DMS79 treated with DMSO at 0.1 percent for 48 hours (cell line): ENCODE data around the gene IL12A.

Experiments used
- DNase-seq: peaks from one replicate; lab custom pipeline; 2025; lab: John Stamatoyannopoulos, UW

Gene IL12A

GRCh38 chr3:159989973-159990846, 1.6 kb downstream of the IL12A start:
- no peak for DNase-seq

- no peak for DNase-seq
Measured at GRCh38 chr3:159991591-159991990, 3.0 kb downstream of the IL12A start.

GRCh38 chr3:159992589-159992988, 4.0 kb downstream of the IL12A start:
- no peak for DNase-seq

DNA sequence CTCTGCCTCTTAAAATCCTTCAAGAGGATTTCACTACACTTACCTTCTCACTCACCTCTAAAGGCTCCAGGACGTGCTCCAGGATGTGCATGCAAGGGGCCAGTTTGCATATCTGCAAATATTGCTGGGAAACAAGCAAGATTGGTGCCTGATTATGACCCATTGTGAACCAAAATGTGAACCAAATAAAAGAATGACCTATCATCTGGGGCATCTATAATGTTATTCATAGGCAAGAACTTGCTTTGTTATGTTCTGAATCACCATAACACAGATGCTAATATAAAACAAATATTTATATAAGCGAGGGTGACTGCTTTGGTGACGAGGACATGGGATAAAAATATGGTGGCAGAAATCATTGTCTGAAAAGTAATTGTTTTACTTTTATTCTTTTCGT, 5.5 kb downstream of the IL12A start:
- peak; percentile 81 for DNase-seq

DNA sequence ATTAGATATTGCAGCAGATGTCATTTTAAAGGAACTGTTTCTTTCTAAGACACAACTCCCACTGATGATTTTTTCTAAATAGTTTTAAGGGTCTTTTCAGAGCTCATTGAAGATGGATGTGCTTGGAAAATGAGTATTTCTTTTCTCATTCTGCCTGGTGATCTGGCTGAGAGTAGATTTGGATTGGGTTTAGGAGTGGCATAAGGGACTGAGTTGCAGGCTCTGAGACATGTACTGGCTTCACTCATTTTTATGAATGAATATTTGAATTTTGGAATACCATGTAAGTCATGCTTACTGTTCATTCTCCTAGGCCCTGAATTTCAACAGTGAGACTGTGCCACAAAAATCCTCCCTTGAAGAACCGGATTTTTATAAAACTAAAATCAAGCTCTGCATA, 6.5 kb downstream of the IL12A start:
- DNase-seq = no peak

DNA sequence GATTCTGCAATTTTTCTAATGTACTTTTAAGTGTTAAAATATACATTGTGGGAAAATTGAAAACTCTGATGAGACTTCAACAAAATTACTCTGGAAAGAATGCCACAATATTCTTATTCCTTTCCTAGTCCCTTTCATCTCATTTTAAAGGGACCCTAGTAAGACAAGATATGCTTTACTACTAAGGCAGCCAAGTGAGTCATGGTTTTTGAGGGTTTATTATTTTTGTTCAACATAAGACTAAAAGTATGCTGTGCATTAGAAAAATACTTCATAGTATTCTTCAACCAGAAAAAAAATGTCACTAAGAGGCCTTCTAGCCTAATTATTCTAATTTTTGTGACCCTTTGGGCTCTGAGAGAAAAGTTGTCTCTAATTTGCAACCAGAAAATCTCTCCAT, 7.4 kb downstream of the IL12A start:
- DNase-seq = no peak

DNA sequence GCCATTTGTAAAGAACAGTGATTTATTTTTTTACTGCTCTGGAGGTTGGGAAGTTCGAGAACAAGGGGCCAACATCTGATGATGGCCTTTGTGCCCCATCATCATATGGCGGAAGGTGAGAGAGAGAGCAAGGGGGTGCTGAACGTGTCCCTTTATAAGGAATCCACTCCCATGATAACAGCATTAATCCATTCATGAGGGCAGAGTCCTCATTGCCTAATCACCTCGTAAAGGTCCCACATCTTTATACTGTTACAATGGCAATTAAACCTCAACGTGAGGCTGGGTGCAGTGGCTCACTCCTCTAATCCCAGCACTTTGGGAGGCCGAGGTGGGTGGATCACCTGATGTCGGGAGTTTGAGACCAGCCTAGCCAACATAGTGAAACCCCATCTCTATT, 8.3 kb downstream of the IL12A start:
- no peak for DNase-seq

DNA sequence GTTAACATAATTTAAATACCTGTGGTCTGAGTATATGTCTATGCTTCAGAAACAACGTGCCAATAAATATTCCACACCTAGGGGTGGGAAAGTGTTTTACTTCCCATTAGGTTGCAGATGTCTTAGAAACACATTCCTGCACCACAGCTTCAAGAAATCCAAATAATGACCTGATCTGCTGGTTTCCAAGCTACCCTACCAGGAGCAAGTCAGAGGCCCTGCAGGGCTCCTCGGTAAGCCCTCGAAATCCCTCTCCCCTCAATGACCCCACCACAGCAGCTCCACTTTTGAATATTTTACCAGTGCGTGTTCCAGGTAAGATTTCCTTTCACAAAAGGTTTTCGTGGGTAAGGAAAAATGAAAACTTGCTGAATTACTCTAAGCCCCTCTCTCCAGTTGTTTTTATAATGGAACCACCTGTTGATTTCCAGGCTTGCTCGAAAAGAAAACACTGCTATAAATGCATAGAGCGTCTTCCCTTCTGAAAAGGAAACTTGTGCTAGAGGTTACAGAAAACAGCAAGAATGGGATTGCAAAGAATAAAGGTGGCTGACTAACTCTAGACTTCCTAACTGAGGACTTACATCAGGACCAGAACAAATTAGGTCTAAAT, 12.6 kb downstream of the IL12A start:
- DNase-seq = no peak

DNA sequence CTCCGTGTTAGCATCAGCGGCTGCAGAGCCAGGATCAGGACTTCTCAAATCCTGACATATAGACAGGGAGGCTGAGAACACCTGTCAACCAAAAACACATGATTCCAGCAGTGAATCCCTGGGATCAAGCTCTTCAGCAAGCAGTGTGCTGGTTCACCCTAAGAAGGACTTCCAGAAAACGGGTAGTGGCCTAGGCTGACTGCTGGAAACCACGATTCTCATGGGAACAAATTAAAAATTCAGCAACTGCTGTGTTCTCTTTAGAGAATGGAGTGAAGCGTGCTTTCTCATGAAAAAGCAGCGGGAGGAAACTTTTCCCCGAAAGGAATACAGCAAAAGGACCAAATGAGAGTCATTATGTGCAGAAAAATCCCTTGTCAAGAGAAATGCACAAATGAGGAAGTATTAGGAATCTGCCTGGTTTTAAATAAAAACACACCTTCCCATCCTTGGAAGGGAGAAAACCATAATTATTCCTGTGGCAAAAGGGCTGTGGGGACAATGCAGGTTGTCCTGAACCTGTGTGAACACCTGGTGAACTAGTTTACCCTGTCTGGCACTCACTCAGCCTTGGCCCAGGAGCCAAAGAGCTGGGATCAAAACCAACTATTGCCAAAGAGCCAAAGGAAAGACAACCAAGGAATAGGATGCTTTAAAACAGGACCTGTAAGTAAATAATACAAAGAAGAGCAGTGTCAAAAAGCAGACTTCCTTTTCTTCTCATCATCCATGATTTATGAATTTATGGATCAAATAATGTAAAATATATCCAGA, 13.4 kb downstream of the IL12A start:
- DNase-seq = no peak

DNA sequence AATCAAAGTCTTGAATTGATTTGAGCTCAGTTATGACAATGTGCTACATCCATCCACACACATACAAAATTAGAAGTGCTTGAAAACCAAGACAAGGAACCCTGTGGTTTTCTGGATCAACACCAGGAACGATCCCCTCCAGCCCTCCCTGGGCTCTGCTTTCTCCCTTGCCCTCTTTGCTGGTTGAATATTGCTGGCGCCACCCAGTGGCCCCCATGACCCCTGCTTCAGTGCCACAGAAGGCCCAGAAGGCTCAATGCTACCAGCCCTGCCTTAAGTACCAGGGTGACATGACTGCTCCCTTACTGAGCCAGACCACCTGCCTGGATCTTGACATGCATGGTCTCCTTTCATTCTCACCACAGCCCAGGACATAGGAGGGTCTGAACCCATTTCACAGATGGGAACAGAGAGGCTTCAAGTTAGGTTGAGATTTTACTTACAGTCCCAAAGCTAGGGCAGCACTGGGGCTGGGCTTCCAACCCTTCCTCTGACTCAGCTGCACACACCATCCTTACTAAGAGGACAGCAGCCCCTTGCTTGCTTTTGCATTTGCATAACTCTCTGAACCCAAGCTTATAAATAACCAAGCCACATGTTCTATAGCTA, 15.0 kb downstream of the IL12A start:
- DNase-seq = peak; percentile 29

DNA sequence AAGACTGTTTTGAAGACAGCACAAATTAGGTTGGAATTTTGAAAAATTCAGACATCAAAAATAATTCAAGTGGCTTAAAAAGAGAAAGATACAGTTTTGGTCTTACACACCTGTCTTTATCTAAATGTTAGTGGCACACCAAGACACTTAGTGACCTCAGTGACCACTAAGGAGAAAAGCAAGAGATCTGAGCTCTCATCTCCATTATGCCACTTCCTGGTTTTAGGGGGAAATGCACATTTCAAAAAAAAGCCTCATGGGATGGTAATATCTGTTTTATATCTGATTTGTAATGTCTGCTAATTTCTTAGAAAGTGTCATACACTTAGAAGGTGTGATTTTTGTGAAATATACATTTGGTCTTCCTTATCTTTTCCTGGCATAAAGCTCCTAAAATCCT, 16.4 kb downstream of the IL12A start:
- DNase-seq = no peak

GRCh38 chr3:160006282-160007163, 17.9 kb downstream of the IL12A start:
- peak; percentile 70 for DNase-seq

DNA sequence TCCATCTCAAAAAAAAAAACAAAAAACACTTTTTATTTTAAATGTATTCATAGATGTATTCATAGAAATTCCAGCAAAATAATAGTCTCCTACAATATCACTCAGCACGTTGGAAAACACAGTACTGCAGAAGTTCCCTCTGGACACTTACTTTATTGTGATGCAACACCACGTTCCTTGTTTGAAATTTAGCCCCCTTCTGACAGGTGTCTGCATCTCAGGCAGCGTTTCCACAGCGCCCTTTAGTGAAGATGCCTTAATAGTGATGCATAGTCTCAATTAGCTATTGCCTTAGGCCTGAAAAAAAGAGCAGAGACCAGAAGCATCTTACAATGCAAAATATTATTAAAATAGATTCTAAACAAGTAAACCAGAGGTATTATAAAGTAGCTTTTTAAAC, 20.3 kb downstream of the IL12A start:
- no peak for DNase-seq

- no peak for DNase-seq
Measured at GRCh38 chr3:160009525-160009924, 20.9 kb downstream of the IL12A start.

GRCh38 chr3:160010578-160010977, 21.9 kb downstream of the IL12A start:
- no peak for DNase-seq

GRCh38 chr3:160012108-160012507, 23.5 kb downstream of the IL12A start:
- no peak for DNase-seq

DNA sequence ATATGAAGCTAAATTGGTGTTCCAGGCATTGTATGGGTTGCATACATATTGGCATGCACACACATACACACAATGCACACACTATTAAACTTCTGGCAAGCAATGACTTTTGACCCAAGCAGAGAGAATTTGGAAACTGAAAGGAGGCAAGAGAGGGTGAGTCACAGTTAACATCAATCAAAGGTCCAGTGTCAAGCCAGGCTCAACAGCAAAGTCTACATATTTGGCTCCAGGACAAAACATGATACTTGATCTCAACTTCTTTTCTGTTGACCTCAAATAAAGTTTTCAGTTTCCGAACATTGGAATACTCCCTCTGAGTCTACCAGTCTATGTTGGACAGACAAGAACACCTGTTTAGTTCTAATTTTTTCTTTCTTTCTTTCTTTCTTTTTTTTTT, 28.3 kb downstream of the IL12A start:
- no peak for DNase-seq

- DNase-seq = peak; percentile 86
Measured at GRCh38 chr3:160018959-160019358, 30.3 kb downstream of the IL12A start.

DNA sequence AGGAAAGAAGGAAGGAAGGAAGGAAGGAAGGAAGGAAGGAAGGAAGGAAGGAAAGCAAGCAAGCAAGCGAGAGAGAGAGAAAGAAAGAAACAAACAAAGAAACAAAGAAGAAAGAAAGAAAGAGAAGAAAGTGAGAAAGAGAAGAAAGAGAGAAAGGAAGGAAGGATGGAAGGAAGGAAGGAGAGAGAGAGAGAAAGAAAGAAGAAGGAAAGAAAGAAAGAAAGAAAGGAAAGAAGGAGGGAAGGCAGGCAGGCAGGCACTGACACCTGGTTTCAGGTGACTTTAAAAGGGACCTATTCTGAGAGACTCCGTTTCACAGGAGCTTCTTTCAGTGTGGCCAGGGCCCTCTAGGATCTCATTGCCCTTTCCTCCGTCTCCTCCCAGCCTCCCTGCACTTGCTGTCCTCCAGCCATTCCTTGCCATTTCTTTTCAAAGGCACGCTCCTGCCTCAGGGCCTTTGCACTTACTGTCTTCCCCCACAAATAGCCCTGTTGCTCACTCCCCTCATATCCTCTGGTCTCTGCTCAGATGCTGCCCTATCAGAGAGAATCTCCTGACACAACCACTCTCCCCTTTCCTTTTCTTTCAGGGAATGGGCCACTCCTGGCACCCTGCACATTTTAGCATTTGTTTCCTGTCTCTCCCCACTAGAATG, 31.5 kb downstream of the IL12A start:
- DNase-seq = no peak

GRCh38 chr3:160022068-160022467, 33.4 kb downstream of the IL12A start:
- no peak for DNase-seq

- DNase-seq = no peak
Measured at GRCh38 chr3:160023476-160023875, 34.8 kb downstream of the IL12A start.
